Measurements from ENCODE around the gene SLC17A1. TPM values are rescaled to one million over a fixed set of nuclear protein-coding genes. Genes with fewer than 3 reads are reported as not detected.

SLC17A1 gene
- total and polyA plus RNA-seq, 2 of the 13 experiments (the other 11 are each of a cell fraction or from before 2014, with no cell fraction given), result 0.09 to 2.1 TPM

DNA sequence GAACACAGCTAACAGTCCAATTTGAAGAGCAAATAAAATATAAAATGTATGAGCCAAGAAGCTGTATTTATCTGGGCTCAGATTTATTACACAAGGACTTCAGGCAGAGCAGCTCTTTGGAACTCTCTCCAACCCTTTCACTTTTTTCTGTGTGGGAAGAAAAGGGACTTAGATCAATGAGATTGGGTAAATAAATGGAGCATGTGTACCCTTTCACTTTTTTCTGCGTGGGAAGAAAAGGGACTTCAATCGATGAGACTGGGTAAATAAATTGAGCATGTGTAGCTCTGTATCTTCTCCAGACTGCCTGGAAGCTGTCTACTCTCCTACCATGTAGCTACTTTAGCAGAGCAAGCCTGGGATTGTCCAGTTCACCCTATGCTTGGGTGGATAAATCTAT, 31.5 kb upstream of the SLC17A1 start (continued):
- TF ChIP-seq, protein P1, sequence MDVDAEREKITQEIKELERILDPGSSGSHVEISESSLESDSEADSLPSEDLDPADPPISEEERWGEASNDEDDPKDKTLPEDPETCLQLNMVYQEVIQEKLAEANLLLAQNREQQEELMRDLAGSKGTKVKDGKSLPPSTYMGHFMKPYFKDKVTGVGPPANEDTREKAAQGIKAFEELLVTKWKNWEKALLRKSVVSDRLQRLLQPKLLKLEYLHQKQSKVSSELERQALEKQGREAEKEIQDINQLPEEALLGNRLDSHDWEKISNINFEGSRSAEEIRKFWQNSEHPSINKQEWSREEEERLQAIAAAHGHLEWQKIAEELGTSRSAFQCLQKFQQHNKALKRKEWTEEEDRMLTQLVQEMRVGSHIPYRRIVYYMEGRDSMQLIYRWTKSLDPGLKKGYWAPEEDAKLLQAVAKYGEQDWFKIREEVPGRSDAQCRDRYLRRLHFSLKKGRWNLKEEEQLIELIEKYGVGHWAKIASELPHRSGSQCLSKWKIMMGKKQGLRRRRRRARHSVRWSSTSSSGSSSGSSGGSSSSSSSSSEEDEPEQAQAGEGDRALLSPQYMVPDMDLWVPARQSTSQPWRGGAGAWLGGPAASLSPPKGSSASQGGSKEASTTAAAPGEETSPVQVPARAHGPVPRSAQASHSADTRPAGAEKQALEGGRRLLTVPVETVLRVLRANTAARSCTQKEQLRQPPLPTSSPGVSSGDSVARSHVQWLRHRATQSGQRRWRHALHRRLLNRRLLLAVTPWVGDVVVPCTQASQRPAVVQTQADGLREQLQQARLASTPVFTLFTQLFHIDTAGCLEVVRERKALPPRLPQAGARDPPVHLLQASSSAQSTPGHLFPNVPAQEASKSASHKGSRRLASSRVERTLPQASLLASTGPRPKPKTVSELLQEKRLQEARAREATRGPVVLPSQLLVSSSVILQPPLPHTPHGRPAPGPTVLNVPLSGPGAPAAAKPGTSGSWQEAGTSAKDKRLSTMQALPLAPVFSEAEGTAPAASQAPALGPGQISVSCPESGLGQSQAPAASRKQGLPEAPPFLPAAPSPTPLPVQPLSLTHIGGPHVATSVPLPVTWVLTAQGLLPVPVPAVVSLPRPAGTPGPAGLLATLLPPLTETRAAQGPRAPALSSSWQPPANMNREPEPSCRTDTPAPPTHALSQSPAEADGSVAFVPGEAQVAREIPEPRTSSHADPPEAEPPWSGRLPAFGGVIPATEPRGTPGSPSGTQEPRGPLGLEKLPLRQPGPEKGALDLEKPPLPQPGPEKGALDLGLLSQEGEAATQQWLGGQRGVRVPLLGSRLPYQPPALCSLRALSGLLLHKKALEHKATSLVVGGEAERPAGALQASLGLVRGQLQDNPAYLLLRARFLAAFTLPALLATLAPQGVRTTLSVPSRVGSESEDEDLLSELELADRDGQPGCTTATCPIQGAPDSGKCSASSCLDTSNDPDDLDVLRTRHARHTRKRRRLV (CRISPR knock-in tag; IDR thresholded peaks at IDR 0.05), result no peak
- no peak for TF ChIP-seq SP1 (IDR thresholded peaks at IDR 0.05)
- TF ChIP-seq SP1 (CRISPR knock-in tag; IDR thresholded peaks at IDR 0.05), result no peak
- TF ChIP-seq FOXA1 (IDR thresholded peaks at IDR 0.05), result no peak
- TF ChIP-seq FOXA1 (CRISPR knock-in tag; IDR thresholded peaks at IDR 0.05), result peak; percentile 21; the same call in 1 of the 2 replicates
- TF ChIP-seq SOX5 (CRISPR knock-in tag; IDR thresholded peaks at IDR 0.05; ENCODE audit: borderline replicate concordance), result peak; percentile 35; the same call in 1 of the 2 replicates
- TF ChIP-seq, protein P2, sequence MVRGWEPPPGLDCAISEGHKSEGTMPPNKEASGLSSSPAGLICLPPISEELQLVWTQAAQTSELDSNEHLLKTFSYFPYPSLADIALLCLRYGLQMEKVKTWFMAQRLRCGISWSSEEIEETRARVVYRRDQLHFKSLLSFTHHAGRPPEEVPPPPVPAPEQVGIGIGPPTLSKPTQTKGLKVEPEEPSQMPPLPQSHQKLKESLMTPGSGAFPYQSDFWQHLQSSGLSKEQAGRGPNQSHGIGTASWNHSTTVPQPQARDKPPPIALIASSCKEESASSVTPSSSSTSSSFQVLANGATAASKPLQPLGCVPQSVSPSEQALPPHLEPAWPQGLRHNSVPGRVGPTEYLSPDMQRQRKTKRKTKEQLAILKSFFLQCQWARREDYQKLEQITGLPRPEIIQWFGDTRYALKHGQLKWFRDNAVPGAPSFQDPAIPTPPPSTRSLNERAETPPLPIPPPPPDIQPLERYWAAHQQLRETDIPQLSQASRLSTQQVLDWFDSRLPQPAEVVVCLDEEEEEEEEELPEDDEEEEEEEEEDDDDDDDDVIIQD (CRISPR knock-in tag; IDR thresholded peaks at IDR 0.05; ENCODE audit: low read depth), result peak; percentile 44; the same call in 1 of the 2 replicates
- no peak for TF ChIP-seq ZNF260 (CRISPR knock-in tag; IDR thresholded peaks at IDR 0.05; ENCODE audit: borderline replicate concordance, low read depth)
- TF ChIP-seq MYC (CRISPR knock-in tag; IDR thresholded peaks at IDR 0.05; ENCODE audit: borderline replicate concordance), result no peak
- no peak for TF ChIP-seq HNF4G (IDR thresholded peaks at IDR 0.05; ENCODE audit: borderline replicate concordance, low read depth, low read length)
- no peak for TF ChIP-seq HNF4G (CRISPR knock-in tag; IDR thresholded peaks at IDR 0.05; ENCODE audit: borderline replicate concordance, low read depth)
- no peak for TF ChIP-seq ZNF3 (CRISPR knock-in tag; IDR thresholded peaks at IDR 0.05)
- no peak for TF ChIP-seq ASH2L (IDR thresholded peaks at IDR 0.05; ENCODE audit: insufficient read length, low read depth, low read length)
- TF ChIP-seq ZNF672 (CRISPR knock-in tag; IDR thresholded peaks at IDR 0.05), result no peak
- TF ChIP-seq SMAD9 (CRISPR knock-in tag; IDR thresholded peaks at IDR 0.05), result no peak
- TF ChIP-seq, protein P3, sequence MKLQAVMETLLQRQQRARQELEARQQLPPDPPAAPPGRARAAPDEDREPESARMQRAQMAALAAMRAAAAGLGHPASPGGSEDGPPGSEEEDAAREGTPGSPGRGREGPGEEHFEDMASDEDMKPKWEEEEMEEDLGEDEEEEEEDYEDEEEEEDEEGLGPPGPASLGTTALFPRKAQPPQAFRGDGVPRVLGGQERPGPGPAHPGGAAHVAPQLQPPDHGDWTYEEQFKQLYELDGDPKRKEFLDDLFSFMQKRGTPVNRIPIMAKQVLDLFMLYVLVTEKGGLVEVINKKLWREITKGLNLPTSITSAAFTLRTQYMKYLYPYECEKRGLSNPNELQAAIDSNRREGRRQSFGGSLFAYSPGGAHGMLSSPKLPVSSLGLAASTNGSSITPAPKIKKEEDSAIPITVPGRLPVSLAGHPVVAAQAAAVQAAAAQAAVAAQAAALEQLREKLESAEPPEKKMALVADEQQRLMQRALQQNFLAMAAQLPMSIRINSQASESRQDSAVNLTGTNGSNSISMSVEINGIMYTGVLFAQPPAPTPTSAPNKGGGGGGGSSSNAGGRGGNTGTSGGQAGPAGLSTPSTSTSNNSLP (IDR thresholded peaks at IDR 0.05; ENCODE audit: low read depth, low read length), result 0 out of 2 replicates have a peak, but pooled peaks have one; percentile 30
- no peak for TF ChIP-seq NFIB (CRISPR knock-in tag; IDR thresholded peaks at IDR 0.05; ENCODE audit: borderline replicate concordance)
- TF ChIP-seq, protein P4, sequence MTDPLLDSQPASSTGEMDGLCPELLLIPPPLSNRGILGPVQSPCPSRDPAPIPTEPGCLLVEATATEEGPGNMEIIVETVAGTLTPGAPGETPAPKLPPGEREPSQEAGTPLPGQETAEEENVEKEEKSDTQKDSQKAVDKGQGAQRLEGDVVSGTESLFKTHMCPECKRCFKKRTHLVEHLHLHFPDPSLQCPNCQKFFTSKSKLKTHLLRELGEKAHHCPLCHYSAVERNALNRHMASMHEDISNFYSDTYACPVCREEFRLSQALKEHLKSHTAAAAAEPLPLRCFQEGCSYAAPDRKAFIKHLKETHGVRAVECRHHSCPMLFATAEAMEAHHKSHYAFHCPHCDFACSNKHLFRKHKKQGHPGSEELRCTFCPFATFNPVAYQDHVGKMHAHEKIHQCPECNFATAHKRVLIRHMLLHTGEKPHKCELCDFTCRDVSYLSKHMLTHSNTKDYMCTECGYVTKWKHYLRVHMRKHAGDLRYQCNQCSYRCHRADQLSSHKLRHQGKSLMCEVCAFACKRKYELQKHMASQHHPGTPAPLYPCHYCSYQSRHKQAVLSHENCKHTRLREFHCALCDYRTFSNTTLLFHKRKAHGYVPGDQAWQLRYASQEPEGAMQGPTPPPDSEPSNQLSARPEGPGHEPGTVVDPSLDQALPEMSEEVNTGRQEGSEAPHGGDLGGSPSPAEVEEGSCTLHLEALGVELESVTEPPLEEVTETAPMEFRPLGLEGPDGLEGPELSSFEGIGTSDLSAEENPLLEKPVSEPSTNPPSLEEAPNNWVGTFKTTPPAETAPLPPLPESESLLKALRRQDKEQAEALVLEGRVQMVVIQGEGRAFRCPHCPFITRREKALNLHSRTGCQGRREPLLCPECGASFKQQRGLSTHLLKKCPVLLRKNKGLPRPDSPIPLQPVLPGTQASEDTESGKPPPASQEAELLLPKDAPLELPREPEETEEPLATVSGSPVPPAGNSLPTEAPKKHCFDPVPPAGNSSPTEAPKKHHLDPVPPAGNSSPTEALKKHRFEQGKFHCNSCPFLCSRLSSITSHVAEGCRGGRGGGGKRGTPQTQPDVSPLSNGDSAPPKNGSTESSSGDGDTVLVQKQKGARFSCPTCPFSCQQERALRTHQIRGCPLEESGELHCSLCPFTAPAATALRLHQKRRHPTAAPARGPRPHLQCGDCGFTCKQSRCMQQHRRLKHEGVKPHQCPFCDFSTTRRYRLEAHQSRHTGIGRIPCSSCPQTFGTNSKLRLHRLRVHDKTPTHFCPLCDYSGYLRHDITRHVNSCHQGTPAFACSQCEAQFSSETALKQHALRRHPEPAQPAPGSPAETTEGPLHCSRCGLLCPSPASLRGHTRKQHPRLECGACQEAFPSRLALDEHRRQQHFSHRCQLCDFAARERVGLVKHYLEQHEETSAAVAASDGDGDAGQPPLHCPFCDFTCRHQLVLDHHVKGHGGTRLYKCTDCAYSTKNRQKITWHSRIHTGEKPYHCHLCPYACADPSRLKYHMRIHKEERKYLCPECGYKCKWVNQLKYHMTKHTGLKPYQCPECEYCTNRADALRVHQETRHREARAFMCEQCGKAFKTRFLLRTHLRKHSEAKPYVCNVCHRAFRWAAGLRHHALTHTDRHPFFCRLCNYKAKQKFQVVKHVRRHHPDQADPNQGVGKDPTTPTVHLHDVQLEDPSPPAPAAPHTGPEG (CRISPR knock-in tag; IDR thresholded peaks at IDR 0.05), result no peak

Measured in HepG2 (cell line).